HG02973 (cell line): ENCODE data around the gene RBMXL3.

Experiments
- ATAC-seq: cut with Tn5 transposase; IDR thresholded peaks from one replicate; pipeline ENCODE4 v1.9.1; 2021; ENCODE audit warnings: moderate library complexity; ENCODE audit not compliant: unreplicated experiment

RBMXL3 gene

GRCh38 chrX:115233497-115234455, 44.6 kb downstream of the RBMXL3 start, which contains the start of gene LRCH2:
Gene LRCH2 (minus strand): TSS chrX:115234096. CDS start chrX:115234041, 55 bp downstream.
- ATAC-seq, result no peak

GRCh38 chrX:115234461-115234860, 45.3 kb downstream of the RBMXL3 start:
- ATAC-seq, result no peak

- no peak for ATAC-seq
These were observed 47.4 kb downstream of the RBMXL3 start for GRCh38 chrX:115236560-115236959.

- ATAC-seq, result no peak
These were observed 47.8 kb downstream of the RBMXL3 start for GRCh38 chrX:115237056-115237455.
